HepG2 (cell line): ENCODE measurements around the gene MYO1B. TPM values are rescaled to one million over a fixed set of nuclear protein-coding genes. Genes with fewer than 3 reads are reported as not detected.
A peak's percentile ranks its signal among the peaks of the same experiment; 100 is the strongest.

Experiments
- ARNT2 ChIP-seq: sonication (generic); formaldehyde crosslinking; IDR thresholded peaks from 2 replicates; pipeline ENCODE4 v1.8.0; 2022; ENCODE audit warnings: mild to moderate bottlenecking, low read depth, missing genetic modification reagents, moderate library complexity
- ETV5 ChIP-seq: IDR thresholded peaks from 2 replicates; pipeline ENCODE4 v1.6.1; 2018; ENCODE audit warnings: missing biosample characterization, missing genetic modification reagents, inconsistent platforms, borderline replicate concordance
- IRF2 ChIP-seq: IDR thresholded peaks from 2 replicates; pipeline ENCODE4 v1.6.1; 2018; ENCODE audit warnings: missing genetic modification reagents, missing compliant biosample characterization
- MED1 ChIP-seq: sonication (generic); formaldehyde crosslinking; IDR thresholded peaks from 2 replicates; pipeline ENCODE4 v1.4.0; 2020; ENCODE audit warnings: missing genetic modification reagents
- MIXL1 ChIP-seq: IDR thresholded peaks from 2 replicates; pipeline ENCODE4 v1.6.1; 2016
- MXI1 ChIP-seq: IDR thresholded peaks from 3 replicates; pipeline ENCODE4 v1.6.1; 2012; ENCODE audit warnings: low read depth, low read length, inconsistent platforms, borderline replicate concordance
- NCOR1 ChIP-seq: fragments of 200-600 bp; sonication (generic); IDR thresholded peaks from 2 replicates; pipeline ENCODE4 v1.7.0; 2017; ENCODE audit warnings: antibody characterized with exemption, low read length, borderline replicate concordance
- NR2F1 ChIP-seq, 2 experiments: fragments of 450-650 bp in 1 of 2; formaldehyde crosslinking in 1 of 2; IDR thresholded peaks; 2 replicates each; pipeline versions ENCODE4 v1.5.0 to v1.6.1; 2016 to 2020; ENCODE audit warnings: mild to moderate bottlenecking in 1 of 2, missing compliant biosample characterization in 1 of 2, missing genetic modification reagents in 1 of 2, moderate library complexity in 1 of 2
- POGZ ChIP-seq: sonication (generic); formaldehyde crosslinking; IDR thresholded peaks from 2 replicates; pipeline ENCODE4 v1.4.0; 2020; ENCODE audit warnings: mild to moderate bottlenecking, missing genetic modification reagents
- PPARG ChIP-seq: conservative IDR thresholded peaks from 2 replicates; pipeline ENCODE4 v1.6.1; 2016; ENCODE audit warnings: missing biosample characterization, missing genetic modification reagents
- RCOR2 ChIP-seq: IDR thresholded peaks from 2 replicates; pipeline ENCODE4 v1.6.1; 2016; ENCODE audit warnings: missing biosample characterization, missing genetic modification reagents
- SATB2 ChIP-seq: sonication (generic); formaldehyde crosslinking; IDR thresholded peaks from 2 replicates; pipeline ENCODE4 v1.5.0; 2020; ENCODE audit warnings: missing genetic modification reagents
- SYNCRIP ChIP-seq: fragments of 200-400 bp; formaldehyde crosslinking; IDR thresholded peaks from 2 replicates; pipeline ENCODE4 v1.6.1; 2018; ENCODE audit warnings: mild to moderate bottlenecking, low read depth, low read length; ENCODE audit not compliant: insufficient read depth
- ZNF644 ChIP-seq: IDR thresholded peaks from 2 replicates; pipeline ENCODE4 v1.6.1; 2016; ENCODE audit warnings: low read depth
- ZNF652 ChIP-seq: IDR thresholded peaks from 2 replicates; pipeline ENCODE4 v1.6.1; 2016; ENCODE audit warnings: low read depth, borderline replicate concordance
- ZNF7 ChIP-seq: IDR thresholded peaks from 2 replicates; pipeline ENCODE4 v1.6.1; 2016; ENCODE audit warnings: missing biosample characterization, missing genetic modification reagents
- polyA plus RNA-seq, 8 experiments: library from polyadenylated mRNA; depleted of rRNA in 3 of 8; stranded (reverse) in 7 of 8; unstranded in 1 of 8; fragments of >200 nt; fragmentation: Illumina TruSeq in 4 of 8; extraction: Trizol in 4 of 8; gene quantifications; 2 replicates each; pipeline versions ENCODE4 v1.2.1 to v1.2.3, GENCODE V29; 2011 to 2016; ENCODE audit warnings: low read depth in 4 of 8, missing spikeins in 1 of 8, mixed read lengths in 1 of 8; ENCODE audit not compliant: insufficient read depth in 1 of 8
- total RNA-seq, 5 experiments: library from RNA; depleted of rRNA; stranded (reverse); fragments of >200 nt; fragmentation: Illumina TruSeq; extraction: Trizol; gene quantifications; 2 replicates each; pipeline ENCODE4 v1.2.3, GENCODE V29; 2016; ENCODE audit warnings: low read depth in 1 of 5
- TF ChIP-seq, protein P1 (sequence below): sonication (generic); formaldehyde crosslinking; IDR thresholded peaks from 2 replicates; pipeline ENCODE4 v1.4.0; 2020; ENCODE audit warnings: missing genetic modification reagents
- TF ChIP-seq, protein P2 (sequence below): sonication (generic); formaldehyde crosslinking; IDR thresholded peaks from 2 replicates; pipeline ENCODE4 v1.8.0; 2022; ENCODE audit warnings: missing genetic modification reagents, mild to moderate bottlenecking, moderate library complexity, borderline replicate concordance
- TF ChIP-seq, protein P3 (sequence below): sonication (generic); IDR thresholded peaks from 2 replicates; pipeline ENCODE4 v1.6.1; 2016; ENCODE audit warnings: low read depth, borderline replicate concordance
- TF ChIP-seq, protein P4 (sequence below), 2 experiments: sonication (generic) in 1 of 2; formaldehyde crosslinking in 1 of 2; IDR thresholded peaks; 2 replicates each; pipeline versions ENCODE4 v1.4.0 to v1.6.1; 2018 to 2020; ENCODE audit warnings: missing genetic modification reagents in 2 of 2, borderline replicate concordance in 1 of 2, low read depth in 1 of 2, mild to moderate bottlenecking in 1 of 2, missing biosample characterization in 1 of 2

MYO1B gene
- total and polyA plus RNA-seq, 2 of the 13 experiments (the other 11 are each of a cell fraction or from before 2014, with no cell fraction given) = 36.9 to 89.8 TPM

DNA sequence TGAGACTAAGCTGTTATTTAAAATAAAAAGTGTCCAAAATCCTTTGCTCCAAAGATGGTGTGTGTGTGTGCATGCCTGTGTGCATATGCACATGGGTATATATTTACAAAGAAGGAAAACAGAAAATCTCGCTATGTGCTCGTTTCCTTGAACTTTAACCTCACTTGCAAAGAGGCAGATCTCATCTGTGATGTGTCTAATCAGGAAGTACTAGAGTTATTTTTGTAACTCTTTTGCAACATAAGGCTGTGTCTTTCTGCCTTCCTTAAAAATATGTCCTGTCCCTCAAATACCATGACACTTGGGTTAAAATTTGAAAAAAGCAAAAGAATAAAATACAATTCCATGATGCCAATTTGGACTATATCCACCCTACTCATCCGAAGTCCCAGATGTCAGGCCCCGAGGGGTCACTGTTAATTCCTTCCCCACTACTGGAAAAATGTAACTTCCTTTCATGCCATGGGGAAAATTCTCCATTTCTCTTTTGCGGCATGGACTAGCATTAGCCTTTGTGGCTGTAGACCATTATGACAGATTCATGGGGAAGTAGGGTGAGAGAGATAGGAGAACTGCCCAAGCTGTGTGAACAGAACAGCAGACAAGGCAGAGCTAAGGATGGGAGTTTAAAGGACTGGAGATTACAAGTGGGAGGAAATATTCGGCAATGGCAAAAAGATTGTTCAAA is 191.3 kb downstream of the MYO1B start (continued):
- peak; percentile 50; the same call in 1 of the 2 replicates for TF ChIP-seq RCOR2
- TF ChIP-seq, protein P1, sequence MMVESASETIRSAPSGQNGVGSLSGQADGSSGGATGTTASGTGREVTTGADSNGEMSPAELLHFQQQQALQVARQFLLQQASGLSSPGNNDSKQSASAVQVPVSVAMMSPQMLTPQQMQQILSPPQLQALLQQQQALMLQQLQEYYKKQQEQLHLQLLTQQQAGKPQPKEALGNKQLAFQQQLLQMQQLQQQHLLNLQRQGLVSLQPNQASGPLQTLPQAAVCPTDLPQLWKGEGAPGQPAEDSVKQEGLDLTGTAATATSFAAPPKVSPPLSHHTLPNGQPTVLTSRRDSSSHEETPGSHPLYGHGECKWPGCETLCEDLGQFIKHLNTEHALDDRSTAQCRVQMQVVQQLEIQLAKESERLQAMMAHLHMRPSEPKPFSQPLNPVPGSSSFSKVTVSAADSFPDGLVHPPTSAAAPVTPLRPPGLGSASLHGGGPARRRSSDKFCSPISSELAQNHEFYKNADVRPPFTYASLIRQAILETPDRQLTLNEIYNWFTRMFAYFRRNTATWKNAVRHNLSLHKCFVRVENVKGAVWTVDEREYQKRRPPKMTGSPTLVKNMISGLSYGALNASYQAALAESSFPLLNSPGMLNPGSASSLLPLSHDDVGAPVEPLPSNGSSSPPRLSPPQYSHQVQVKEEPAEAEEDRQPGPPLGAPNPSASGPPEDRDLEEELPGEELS (CRISPR knock-in tag) = peak; percentile 54
- TF ChIP-seq, protein P2, sequence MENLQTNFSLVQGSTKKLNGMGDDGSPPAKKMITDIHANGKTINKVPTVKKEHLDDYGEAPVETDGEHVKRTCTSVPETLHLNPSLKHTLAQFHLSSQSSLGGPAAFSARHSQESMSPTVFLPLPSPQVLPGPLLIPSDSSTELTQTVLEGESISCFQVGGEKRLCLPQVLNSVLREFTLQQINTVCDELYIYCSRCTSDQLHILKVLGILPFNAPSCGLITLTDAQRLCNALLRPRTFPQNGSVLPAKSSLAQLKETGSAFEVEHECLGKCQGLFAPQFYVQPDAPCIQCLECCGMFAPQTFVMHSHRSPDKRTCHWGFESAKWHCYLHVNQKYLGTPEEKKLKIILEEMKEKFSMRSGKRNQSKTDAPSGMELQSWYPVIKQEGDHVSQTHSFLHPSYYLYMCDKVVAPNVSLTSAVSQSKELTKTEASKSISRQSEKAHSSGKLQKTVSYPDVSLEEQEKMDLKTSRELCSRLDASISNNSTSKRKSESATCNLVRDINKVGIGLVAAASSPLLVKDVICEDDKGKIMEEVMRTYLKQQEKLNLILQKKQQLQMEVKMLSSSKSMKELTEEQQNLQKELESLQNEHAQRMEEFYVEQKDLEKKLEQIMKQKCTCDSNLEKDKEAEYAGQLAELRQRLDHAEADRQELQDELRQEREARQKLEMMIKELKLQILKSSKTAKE (CRISPR knock-in tag) = peak; percentile 28; the same call in 1 of the 2 replicates
- peak; percentile 24; the same call in 1 of the 2 replicates for TF ChIP-seq ETV5
- TF ChIP-seq IRF2 (CRISPR knock-in tag) = 0 out of 2 replicates have a peak, but pooled peaks have one; percentile 16
- TF ChIP-seq, protein P3, sequence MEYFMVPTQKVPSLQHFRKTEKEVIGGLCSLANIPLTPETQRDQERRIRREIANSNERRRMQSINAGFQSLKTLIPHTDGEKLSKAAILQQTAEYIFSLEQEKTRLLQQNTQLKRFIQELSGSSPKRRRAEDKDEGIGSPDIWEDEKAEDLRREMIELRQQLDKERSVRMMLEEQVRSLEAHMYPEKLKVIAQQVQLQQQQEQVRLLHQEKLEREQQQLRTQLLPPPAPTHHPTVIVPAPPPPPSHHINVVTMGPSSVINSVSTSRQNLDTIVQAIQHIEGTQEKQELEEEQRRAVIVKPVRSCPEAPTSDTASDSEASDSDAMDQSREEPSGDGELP = peak; percentile 28; the same call in 1 of the 2 replicates
- TF ChIP-seq MXI1 = peak; percentile 69; the same call in 1 of the 3 replicates
- no peak for TF ChIP-seq SATB2
- TF ChIP-seq NR2F1 (CRISPR knock-in tag; IDR thresholded peaks at IDR 0.05) = peak; percentile 44 to 75; a peak in 2 of 4 replicates
- peak; percentile 62 for TF ChIP-seq MED1
- TF ChIP-seq ZNF644 (CRISPR knock-in tag) = 0 out of 2 replicates have a peak, but pooled peaks have one; percentile 1
- peak; percentile 39; the same call in 1 of the 2 replicates for TF ChIP-seq ZNF652 (CRISPR knock-in tag)
- peak; percentile 32; the same call in 1 of the 2 replicates for TF ChIP-seq MIXL1 (CRISPR knock-in tag)
- TF ChIP-seq ZNF7 = peak; percentile 14; the same call in 1 of the 2 replicates
- TF ChIP-seq PPARG (CRISPR knock-in tag) = peak; percentile 76
- peak; percentile 81 for TF ChIP-seq POGZ
- peak; percentile 36; the same call in 1 of the 2 replicates for TF ChIP-seq NCOR1
- TF ChIP-seq, protein P4, sequence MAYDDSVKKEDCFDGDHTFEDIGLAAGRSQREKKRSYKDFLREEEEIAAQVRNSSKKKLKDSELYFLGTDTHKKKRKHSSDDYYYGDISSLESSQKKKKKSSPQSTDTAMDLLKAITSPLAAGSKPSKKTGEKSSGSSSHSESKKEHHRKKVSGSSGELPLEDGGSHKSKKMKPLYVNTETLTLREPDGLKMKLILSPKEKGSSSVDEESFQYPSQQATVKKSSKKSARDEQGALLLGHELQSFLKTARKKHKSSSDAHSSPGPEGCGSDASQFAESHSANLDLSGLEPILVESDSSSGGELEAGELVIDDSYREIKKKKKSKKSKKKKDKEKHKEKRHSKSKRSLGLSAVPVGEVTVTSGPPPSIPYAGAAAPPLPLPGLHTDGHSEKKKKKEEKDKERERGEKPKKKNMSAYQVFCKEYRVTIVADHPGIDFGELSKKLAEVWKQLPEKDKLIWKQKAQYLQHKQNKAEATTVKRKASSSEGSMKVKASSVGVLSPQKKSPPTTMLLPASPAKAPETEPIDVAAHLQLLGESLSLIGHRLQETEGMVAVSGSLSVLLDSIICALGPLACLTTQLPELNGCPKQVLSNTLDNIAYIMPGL (CRISPR knock-in tag; IDR thresholded peaks at IDR 0.05; ENCODE audit: borderline replicate concordance in 1 of 2, low read depth in 1 of 2) = no peak
- TF ChIP-seq SYNCRIP = no peak
- no peak for TF ChIP-seq ARNT2
